Liver (tissue), 9 donors: ENCODE measurements around the gene MASP1. TPM values are rescaled to one million over a fixed set of nuclear protein-coding genes. Genes with fewer than 3 reads are reported as not detected.

ENCODE experiments used
- DNase-seq: peaks from one replicate; pipeline ENCODE4 v3.0.0-alpha.2; 2017; ENCODE audit warnings: low spot score
- H3K27ac ChIP-seq, 2 donors: one replicate each; pipeline ENCODE4 v1.7.0; 2013; ENCODE audit warnings: inconsistent platforms in 2 of 2, low read length in 2 of 2, control low read depth in 1 of 2, low read depth in 1 of 2, mild to moderate bottlenecking in 1 of 2
- H3K27me3 ChIP-seq, 4 donors: one replicate each; pipeline versions ENCODE4 v1.6.1 to v1.7.0; 2013; ENCODE audit warnings: low read length in 3 of 4, inconsistent platforms in 1 of 4, mild to moderate bottlenecking in 1 of 4, moderate library complexity in 1 of 4; ENCODE audit not compliant: control insufficient read depth in 4 of 4, insufficient read depth in 4 of 4
- H3K36me3 ChIP-seq, 4 donors: one replicate each; pipeline versions ENCODE4 v1.6.1 to v1.7.0; 2013; ENCODE audit warnings: low read length in 3 of 4, mild to moderate bottlenecking in 3 of 4, low read depth in 1 of 4, moderate library complexity in 1 of 4; ENCODE audit not compliant: control insufficient read depth in 4 of 4, insufficient read depth in 3 of 4
- H3K4me1 ChIP-seq, 4 donors: one replicate each; pipeline versions ENCODE4 v1.6.1 to v1.7.0; 2013; ENCODE audit warnings: low read length in 3 of 4, mild to moderate bottlenecking in 3 of 4, moderate library complexity in 1 of 4; ENCODE audit not compliant: control insufficient read depth in 4 of 4, insufficient read depth in 4 of 4
- H3K4me3 ChIP-seq, 3 donors: one replicate each; pipeline versions ENCODE4 v1.6.1 to v1.7.0; 2013; ENCODE audit warnings: low read length in 3 of 3, control low read depth in 1 of 3, low read depth in 1 of 3, mild to moderate bottlenecking in 1 of 3
- H3K9ac ChIP-seq, 2 donors: one replicate each; pipeline ENCODE4 v1.7.0; 2013; ENCODE audit warnings: low read length in 2 of 2, mild to moderate bottlenecking in 2 of 2, moderate library complexity in 2 of 2, control low read depth in 1 of 2, low read depth in 1 of 2
- H3K9me3 ChIP-seq, 4 donors: one replicate each; pipeline versions ENCODE4 v1.6.1 to v1.7.0; 2013; ENCODE audit warnings: low read length in 3 of 4; ENCODE audit not compliant: control insufficient read depth in 4 of 4
- ATF3 ChIP-seq: IDR thresholded peaks from 2 replicates; pipeline ENCODE4 v1.6.1; 2016; ENCODE audit warnings: antibody characterized with exemption
- CTCF ChIP-seq: fragments of 150-350 bp; IDR thresholded peaks from 2 replicates; pipeline ENCODE4 v1.5.1; 2017; ENCODE audit warnings: improper control_type of control experiment, low read depth, low read length; ENCODE audit not compliant: missing input control
- EGR1 ChIP-seq, 2 donors: IDR thresholded peaks; 2 replicates each; pipeline ENCODE4 v1.6.1; 2016 to 2018; ENCODE audit warnings: antibody characterized with exemption in 2 of 2, low read depth in 2 of 2
- FOXA1 ChIP-seq: IDR thresholded peaks from 2 replicates; pipeline ENCODE4 v1.6.1; 2016; ENCODE audit warnings: antibody characterized with exemption
- FOXA2 ChIP-seq: IDR thresholded peaks from 2 replicates; pipeline ENCODE4 v1.6.1; 2016; ENCODE audit warnings: antibody characterized with exemption
- GABPA ChIP-seq, 2 donors: IDR thresholded peaks in 1 of 2; conservative IDR thresholded peaks in 1 of 2; 2 replicates each; pipeline ENCODE4 v1.6.1; 2016; ENCODE audit warnings: antibody characterized with exemption in 2 of 2, mild to moderate bottlenecking in 1 of 2, moderate library complexity in 1 of 2
- HNF4A ChIP-seq, 2 donors: conservative IDR thresholded peaks; 2 replicates each; pipeline ENCODE4 v1.6.1; 2016; ENCODE audit warnings: antibody characterized with exemption in 2 of 2, mild to moderate bottlenecking in 2 of 2
- HNF4G ChIP-seq: IDR thresholded peaks from 2 replicates; pipeline ENCODE4 v1.6.1; 2016; ENCODE audit warnings: antibody characterized with exemption
- JUND ChIP-seq, 2 donors: IDR thresholded peaks; 2 replicates each; pipeline ENCODE4 v1.6.1; 2016; ENCODE audit warnings: antibody characterized with exemption in 2 of 2
- NR2F2 ChIP-seq: IDR thresholded peaks from 2 replicates; pipeline ENCODE4 v1.6.1; 2016; ENCODE audit warnings: antibody characterized with exemption
- RAD21 ChIP-seq, 2 donors: IDR thresholded peaks; 2 replicates each; pipeline ENCODE4 v1.6.1; 2016; ENCODE audit warnings: antibody characterized with exemption in 2 of 2, mild to moderate bottlenecking in 2 of 2
- RXRA ChIP-seq, 2 donors: IDR thresholded peaks; 2 replicates each; pipeline ENCODE4 v1.6.1; 2017 to 2018; ENCODE audit warnings: antibody characterized with exemption in 2 of 2, mild to moderate bottlenecking in 1 of 2
- SP1 ChIP-seq: IDR thresholded peaks from 2 replicates; pipeline ENCODE4 v1.6.1; 2018; ENCODE audit warnings: antibody characterized with exemption, mild to moderate bottlenecking
- TAF1 ChIP-seq: conservative IDR thresholded peaks from 2 replicates; pipeline ENCODE4 v1.6.1; 2016; ENCODE audit warnings: antibody characterized with exemption, mild to moderate bottlenecking
- YY1 ChIP-seq: IDR thresholded peaks from 2 replicates; pipeline ENCODE4 v1.6.1; 2016; ENCODE audit warnings: antibody characterized with exemption, mild to moderate bottlenecking
- ZBTB33 ChIP-seq: IDR thresholded peaks from 2 replicates; pipeline ENCODE4 v1.6.1; 2016; ENCODE audit warnings: antibody characterized with exemption
- WGBS: extraction: QIAGEN DNeasy Blood & Tissue Kit; methylation state at CpG from one replicate; pipeline ENCODE4 v1.1.7; 2013; 5-methylcytosine and 5-hydroxymethylcytosine counted together
- polyA plus RNA-seq, 2 donors: library from polyadenylated mRNA; stranded (reverse) in 1 of 2; unstranded in 1 of 2; fragments of 200-250 nt in 1 of 2; fragments of >200 nt in 1 of 2; fragmentation: Nextera tagmentation in 1 of 2; extraction: Ambion mirVana in 1 of 2; gene quantifications; one replicate each; pipeline versions ENCODE4 v1.2.1 to v1.2.3, GENCODE V29; 2013 to 2015
- total RNA-seq, 2 donors: library from RNA; depleted of rRNA; stranded (reverse); fragments of >200 nt; gene quantifications; one replicate each; pipeline ENCODE4 v1.2.3, GENCODE V29; 2014
- TF ChIP-seq, protein P1 (sequence below): IDR thresholded peaks from 2 replicates; pipeline ENCODE4 v1.6.1; 2016; ENCODE audit warnings: antibody characterized with exemption
- TF ChIP-seq, protein P2 (sequence below): IDR thresholded peaks from 2 replicates; pipeline ENCODE4 v1.6.1; 2016; ENCODE audit warnings: antibody characterized with exemption, mild to moderate bottlenecking
- donor health status: healthy.
- donor health status: healthy.
- donor health status: healthy.
- donor health status: healthy.
- donor health status: healthy.

The MASP1 gene
- total and polyA plus RNA-seq, 4 donors, result 53.2 to 83.8 (median 73.8) TPM

DNA sequence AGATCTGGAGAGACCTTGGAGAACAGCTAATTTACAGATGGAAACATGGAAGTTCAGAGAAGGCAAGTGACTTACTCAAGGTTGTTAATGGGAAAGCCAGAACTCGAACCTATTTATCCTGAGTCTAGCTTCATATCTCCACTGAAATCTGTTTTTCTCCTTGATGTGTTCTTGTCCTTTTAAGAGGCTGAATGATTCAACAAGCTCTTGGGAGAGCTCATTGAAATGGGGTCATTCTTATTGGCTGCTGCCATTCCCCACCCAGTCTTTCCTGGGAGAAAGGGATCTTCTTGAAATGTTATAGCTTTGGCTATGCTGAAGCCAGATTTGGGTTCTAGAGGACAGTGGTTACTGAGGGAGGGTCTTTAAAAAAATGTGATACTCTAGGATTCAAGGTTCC lies 53.3 kb downstream of the MASP1 start (continued):
- TF ChIP-seq EGR1 (IDR thresholded peaks at IDR 0.05; ENCODE audit: low read depth in 2 of 2) (no peak), SP1 (no peak), GABPA (IDR thresholded peaks at IDR 0.05 in 1 of 2, conservative IDR thresholded peaks at IDR 0.05 in 1 of 2) (no peak), RAD21 (IDR thresholded peaks at IDR 0.05) (no peak), NR2F2 (no peak), ATF3 (no peak), HNF4A (conservative IDR thresholded peaks at IDR 0.05) (no peak)

DNA sequence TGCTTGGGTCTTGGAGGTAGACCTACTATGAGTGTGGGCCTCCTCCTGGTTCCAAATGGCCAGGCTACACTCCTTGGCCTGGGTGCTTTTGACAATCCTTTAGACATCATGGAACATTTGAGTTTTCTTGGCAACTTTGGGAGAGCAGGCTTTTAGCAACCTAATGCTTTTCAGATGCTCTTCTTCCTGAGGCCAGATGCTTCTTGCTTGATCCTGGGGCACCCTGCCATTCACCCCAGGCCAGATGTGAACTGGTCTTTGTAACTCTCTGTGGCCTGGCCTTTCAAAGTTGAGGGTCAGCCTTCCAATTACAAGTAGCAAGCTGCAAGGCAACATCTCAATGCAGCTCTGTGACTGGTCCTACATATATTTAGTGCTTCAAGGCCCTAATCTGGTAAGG lies 53.8 kb downstream of the MASP1 start:
- Histone ChIP-seq H3K27ac (no peak overlapping the region), H3K36me3 (peaks cover 5 to 62% (median 38%) of the 10 kb centered on the region in 4 donors), H3K9me3 (no peaks in the 10 kb centered on the region), H3K27me3 (no peaks in the 10 kb centered on the region), H3K9ac (no peak overlapping the region), H3K4me1 (no peaks in the 10 kb centered on the region), H3K4me3 (no peak overlapping the region)
- DNase-seq, result no peak
- TF ChIP-seq, protein P1, sequence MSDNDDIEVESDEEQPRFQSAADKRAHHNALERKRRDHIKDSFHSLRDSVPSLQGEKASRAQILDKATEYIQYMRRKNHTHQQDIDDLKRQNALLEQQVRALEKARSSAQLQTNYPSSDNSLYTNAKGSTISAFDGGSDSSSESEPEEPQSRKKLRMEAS, result no peak
- TF ChIP-seq SP1 (no peak), FOXA1 (no peak), JUND (IDR thresholded peaks at IDR 0.05) (no peak), FOXA2 (no peak), TAF1 (no peak)

- Histone ChIP-seq H3K4me1 (no peaks in the 10 kb centered on the region), H3K27ac (no peak overlapping the region), H3K9ac (no peak overlapping the region), H3K36me3 (peaks cover 5 to 56% (median 33%) of the 10 kb centered on the region in 4 donors), H3K9me3 (no peaks in the 10 kb centered on the region), H3K4me3 (no peak overlapping the region), H3K27me3 (no peaks in the 10 kb centered on the region)
- TF ChIP-seq JUND (IDR thresholded peaks at IDR 0.05) (no peak), FOXA1 (no peak), RAD21 (IDR thresholded peaks at IDR 0.05) (no peak), HNF4G (no peak), YY1 (no peak), TAF1 (no peak), GABPA (IDR thresholded peaks at IDR 0.05 in 1 of 2, conservative IDR thresholded peaks at IDR 0.05 in 1 of 2) (no peak)
- TF ChIP-seq, protein P1, result no peak
- no peak for DNase-seq
- WGBS, result 94% methylated on average over 1 of the region's 1 CpG
These were observed 54.6 kb downstream of the MASP1 start for GRCh38 chr3:187236962-187237361.

DNA sequence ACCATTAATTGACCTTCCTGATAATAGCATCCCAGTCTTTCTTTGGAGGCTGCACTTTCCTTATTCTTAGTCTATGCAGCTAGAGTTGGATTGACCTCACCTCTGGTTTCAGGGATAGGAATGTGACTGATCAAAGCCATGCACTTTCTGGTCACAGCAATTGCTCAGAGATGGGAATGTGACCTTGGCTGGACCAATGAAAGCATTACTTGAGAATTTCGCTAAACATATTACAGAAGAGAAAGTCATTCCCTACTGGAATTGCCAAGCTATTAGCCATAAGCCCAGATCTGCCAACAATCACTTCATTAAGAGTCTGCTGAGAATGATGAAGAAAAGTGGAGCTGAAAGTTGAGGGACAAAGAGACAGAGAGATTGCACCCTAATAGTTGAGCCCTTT lies 61.5 kb downstream of the MASP1 start:
- no peak overlapping the region for H3K4me3 ChIP-seq
- no peak overlapping the region for H3K27ac ChIP-seq
- WGBS, result 94% methylated on average over 1 of the region's 1 CpG
- H3K9ac ChIP-seq, result no peak overlapping the region
- H3K27me3 ChIP-seq, result no peaks in the 10 kb centered on the region
- H3K36me3 ChIP-seq, result peaks cover 0 to 27% (median 15%) of the 10 kb centered on the region in 4 donors
- H3K4me1 ChIP-seq, result peaks cover 0 to 5% (median 2%) of the 10 kb centered on the region in 4 donors
- H3K9me3 ChIP-seq, result no peaks in the 10 kb centered on the region
- no peak for DNase-seq
- TF ChIP-seq NR2F2 (no peak), SP1 (no peak), CTCF (no peak), ATF3 (no peak), ZBTB33 (no peak), RXRA (IDR thresholded peaks at IDR 0.05) (no peak), FOXA2 (no peak)
- TF ChIP-seq, protein P2, sequence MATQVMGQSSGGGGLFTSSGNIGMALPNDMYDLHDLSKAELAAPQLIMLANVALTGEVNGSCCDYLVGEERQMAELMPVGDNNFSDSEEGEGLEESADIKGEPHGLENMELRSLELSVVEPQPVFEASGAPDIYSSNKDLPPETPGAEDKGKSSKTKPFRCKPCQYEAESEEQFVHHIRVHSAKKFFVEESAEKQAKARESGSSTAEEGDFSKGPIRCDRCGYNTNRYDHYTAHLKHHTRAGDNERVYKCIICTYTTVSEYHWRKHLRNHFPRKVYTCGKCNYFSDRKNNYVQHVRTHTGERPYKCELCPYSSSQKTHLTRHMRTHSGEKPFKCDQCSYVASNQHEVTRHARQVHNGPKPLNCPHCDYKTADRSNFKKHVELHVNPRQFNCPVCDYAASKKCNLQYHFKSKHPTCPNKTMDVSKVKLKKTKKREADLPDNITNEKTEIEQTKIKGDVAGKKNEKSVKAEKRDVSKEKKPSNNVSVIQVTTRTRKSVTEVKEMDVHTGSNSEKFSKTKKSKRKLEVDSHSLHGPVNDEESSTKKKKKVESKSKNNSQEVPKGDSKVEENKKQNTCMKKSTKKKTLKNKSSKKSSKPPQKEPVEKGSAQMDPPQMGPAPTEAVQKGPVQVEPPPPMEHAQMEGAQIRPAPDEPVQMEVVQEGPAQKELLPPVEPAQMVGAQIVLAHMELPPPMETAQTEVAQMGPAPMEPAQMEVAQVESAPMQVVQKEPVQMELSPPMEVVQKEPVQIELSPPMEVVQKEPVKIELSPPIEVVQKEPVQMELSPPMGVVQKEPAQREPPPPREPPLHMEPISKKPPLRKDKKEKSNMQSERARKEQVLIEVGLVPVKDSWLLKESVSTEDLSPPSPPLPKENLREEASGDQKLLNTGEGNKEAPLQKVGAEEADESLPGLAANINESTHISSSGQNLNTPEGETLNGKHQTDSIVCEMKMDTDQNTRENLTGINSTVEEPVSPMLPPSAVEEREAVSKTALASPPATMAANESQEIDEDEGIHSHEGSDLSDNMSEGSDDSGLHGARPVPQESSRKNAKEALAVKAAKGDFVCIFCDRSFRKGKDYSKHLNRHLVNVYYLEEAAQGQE, result no peak
- TF ChIP-seq, protein P1, result no peak
